Limb (tissue), 2 donors: ENCODE data around the gene STARD10.
A peak's percentile ranks its signal among the peaks of the same experiment; 100 is the strongest.

ENCODE experiments used
- DNase-seq, 2 donors: peaks; one replicate each; pipeline ENCODE4 v3.0.0-alpha.2; 2016; ENCODE audit errors: extremely low spot score in 2 of 2

STARD10 gene

GRCh38 chr11:72780296-72781062 lies 13.4 kb downstream of the STARD10 start:
- DNase-seq = no peak

DNA sequence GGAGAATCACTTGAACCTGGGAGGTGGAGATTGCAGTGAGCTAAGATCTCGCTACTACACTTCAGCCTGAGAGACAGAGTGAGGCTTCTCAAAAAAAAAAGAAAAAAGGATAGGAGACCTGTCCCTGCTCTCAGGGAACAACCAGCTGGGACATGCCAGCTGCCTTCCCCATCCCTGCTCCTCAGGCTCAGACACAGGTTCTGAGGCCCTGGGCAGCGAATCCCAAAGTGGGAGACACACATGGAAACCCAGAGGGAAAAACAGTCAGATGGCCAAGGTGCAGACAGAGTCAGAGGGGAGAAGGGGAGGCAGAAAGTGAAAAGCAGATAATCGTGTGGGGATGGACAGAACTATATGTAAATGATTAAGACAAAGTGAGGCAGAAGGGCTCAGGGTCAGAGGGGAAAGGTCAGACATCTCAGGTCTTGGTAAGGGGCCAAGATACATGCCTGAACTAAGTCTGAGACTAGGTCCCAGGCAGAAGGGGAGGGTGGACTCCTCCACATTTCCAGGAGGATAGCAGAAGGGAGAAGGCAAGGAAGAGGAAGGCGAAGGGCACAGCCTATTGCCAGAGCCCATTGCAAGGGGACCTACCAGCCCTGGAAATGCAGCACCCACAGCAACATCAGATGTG lies 14.2 kb downstream of the STARD10 start:
- DNase-seq = no peak

GRCh38 chr11:72778535-72779494 lies 15.0 kb downstream of the STARD10 start:
- DNase-seq = no peak

GRCh38 chr11:72777755-72778278 lies 16.0 kb downstream of the STARD10 start:
- no peak for DNase-seq

GRCh38 chr11:72776844-72777754 lies 16.7 kb downstream of the STARD10 start:
- no peak for DNase-seq

DNA sequence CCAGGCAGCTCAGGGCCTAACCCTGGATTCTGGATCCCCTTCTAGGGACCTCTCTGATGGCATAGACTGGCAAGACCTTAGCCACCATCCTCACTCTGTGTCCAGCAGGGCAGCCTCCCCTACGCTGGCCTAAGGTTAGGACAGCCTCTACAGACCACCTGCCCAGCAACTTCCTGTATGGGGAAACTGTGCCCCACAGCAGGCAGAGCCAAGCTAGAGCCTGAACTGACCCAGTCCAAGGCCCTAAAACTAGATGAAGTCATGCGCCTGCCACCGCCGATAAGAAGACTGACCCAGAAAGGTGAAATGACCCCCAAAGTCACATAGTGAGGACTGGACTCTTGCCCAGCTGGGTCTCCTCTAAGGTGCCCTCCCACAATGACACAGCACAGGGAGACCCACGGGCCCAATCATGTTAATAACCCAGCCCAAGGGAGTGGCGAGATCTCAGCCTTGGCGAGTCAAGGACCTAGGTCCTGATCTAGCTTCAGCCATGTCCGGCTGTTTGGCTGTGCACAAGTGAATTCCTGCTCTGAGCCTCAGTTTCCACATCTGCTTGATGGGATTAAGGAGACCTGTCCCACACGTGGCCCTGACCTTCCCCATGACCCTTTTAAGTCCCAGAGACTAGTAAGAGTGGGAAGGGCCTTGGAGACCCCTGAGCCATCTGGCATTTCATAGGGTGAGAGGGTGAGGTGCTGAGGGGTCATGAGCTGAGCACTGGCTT lies 17.6 kb downstream of the STARD10 start:
- no peak for DNase-seq

DNA sequence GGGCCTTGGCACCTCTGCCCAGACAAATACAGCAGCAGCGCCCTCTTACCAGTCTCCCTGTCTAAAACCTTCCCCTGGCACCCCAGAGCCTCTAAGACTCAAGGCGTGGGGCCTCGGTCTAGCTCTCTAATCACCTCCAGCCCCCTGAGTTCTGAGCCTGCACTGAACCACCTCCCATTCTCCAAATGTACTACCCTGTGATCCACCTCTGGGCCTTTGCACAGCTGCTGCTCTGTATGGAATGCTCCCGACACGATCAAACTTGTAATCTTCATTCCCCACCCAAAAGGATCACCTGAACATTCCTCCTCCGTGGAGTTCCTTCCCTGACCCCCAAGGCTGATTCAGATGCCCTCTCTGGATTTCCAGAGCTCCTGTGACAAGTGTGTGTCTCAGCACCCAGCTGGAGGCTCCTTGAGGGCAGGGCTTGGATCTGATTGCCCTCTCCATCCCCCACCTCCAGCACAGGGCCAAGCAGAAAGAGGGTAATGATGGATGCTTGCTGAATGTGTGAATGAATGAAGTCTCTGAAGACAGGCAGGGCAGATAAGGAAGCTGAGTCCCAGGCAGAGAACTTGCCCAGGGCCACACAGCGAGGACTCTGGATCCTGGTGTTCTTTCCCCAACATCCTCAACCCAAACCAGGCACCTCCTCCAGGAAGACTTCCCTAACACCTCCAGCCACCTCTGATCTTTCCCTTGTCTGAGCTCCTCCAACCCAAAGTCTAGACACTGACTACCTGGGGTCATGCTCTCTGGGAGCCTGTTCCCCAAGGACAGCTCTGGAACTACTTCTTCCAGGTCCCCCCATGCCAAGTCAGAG lies 18.3 kb downstream of the STARD10 start:
- no peak for DNase-seq

GRCh38 chr11:72774499-72774898 lies 19.3 kb downstream of the STARD10 start:
- DNase-seq = no peak

GRCh38 chr11:72773696-72774095 lies 20.2 kb downstream of the STARD10 start:
- no peak for DNase-seq

- DNase-seq = peak; percentile 71 to 82
Observed at GRCh38 chr11:72773291-72773690, 20.6 kb downstream of the STARD10 start.

DNA sequence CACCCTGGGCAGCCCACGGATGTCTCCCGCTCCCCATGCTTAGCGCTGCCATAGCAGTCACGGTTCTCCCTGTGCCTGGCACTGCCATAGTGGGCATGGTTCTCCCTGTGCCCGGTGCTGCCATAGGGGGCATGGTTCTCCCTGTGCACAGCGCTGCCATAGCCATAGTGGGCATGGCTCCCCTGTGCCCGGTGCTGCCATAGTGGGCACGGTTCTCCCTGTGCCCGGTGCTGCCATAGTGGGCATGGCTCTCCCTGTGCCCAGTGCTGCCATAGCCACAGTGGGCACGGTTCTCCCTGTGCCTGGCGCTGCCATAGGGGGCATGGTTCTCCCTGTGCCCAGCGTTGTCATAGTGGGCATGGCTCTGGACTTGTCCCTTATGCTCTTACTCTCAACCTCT lies 21.8 kb downstream of the STARD10 start:
- DNase-seq = no peak

- no peak for DNase-seq
Observed at GRCh38 chr11:72771507-72771906, 22.3 kb downstream of the STARD10 start.

GRCh38 chr11:72770799-72771198 lies 23.0 kb downstream of the STARD10 start:
- DNase-seq = no peak

DNA sequence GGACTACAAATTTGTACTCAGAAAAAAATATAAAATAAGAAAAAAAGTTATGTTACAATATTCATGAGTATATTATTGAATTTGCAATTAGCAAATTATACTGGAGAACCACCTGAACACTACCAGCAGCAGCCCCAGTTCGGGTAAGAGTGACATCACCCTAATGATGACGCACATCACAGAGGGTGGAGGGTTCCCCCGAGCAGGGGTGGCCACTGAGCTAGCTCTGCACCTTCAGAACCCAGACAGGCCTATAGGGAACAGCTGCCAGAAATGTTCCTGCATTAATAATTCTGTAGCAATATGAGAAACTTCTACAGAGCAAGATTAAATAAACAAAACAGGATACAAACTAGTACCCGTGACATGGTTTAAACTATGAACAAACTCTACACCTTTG lies 24.2 kb downstream of the STARD10 start:
- DNase-seq = no peak

DNA sequence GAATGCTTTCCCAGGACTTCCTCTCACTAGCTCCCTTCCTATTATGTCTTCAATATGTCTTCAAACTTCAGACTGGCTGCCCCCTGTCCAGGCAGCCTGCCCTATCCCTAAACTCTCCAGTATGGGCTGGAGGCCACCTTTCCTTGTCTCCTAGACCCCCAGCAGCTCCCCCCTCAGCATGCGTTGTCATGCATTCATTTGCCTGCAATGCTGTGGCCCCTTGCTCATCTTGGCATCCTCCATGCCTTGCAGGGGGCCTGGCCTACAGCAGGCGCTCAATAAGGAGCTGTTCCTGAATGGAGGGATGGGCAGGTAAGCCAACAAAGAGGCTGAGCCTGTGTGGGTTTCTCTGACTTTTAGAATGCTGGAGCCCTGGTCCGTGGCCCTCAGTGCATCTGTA lies 25.3 kb downstream of the STARD10 start:
- DNase-seq = no peak

GRCh38 chr11:72767203-72768062 lies 26.4 kb downstream of the STARD10 start:
- DNase-seq = no peak

- DNase-seq = no peak
Observed at GRCh38 chr11:72766152-72766902, 27.5 kb downstream of the STARD10 start.
